HG02759 (cell line): ENCODE data around the gene ZNF277.
"Not testable (repeated sequence)": the region's sequence is repeated elsewhere in the genome, so short reads cannot be mapped to it uniquely, and the experiment has no call there.

Experiments
- ATAC-seq: cut with Tn5 transposase; IDR thresholded peaks from one replicate; pipeline ENCODE4 v1.9.1; 2021; ENCODE audit warnings: mild to moderate bottlenecking, moderate library complexity; ENCODE audit not compliant: unreplicated experiment

ZNF277 gene

GRCh38 chr7:112207765-112208164, 1.3 kb downstream of the ZNF277 start:
- ATAC-seq: no peak

- ATAC-seq: no peak
These were observed 4.9 kb downstream of the ZNF277 start for GRCh38 chr7:112211348-112211907.

- no peak for ATAC-seq
These were observed 6.1 kb downstream of the ZNF277 start for GRCh38 chr7:112212571-112212970.

- ATAC-seq: no peak
These were observed 7.2 kb downstream of the ZNF277 start for GRCh38 chr7:112213735-112214134.

- ATAC-seq: no peak
These were observed 7.8 kb downstream of the ZNF277 start for GRCh38 chr7:112214268-112214667.

DNA sequence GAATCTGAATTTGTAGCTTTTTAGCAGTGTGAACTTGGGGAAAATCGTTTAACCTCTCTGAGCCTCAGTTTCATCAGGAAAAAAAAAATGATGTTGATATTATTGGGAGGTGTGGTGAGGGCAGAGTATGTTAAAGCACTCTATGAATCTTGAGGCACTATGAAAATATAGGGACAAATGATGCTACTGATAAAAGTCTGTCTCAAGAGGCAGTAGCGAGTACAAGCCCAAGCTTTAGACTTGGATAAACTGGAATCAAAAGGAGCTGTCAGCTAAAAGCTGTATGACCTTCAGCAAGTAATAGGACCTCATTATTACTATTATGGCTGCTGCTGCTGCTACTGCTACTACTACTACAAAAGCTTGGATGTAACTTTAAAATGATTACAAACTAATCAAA, 8.4 kb downstream of the ZNF277 start:
- no peak for ATAC-seq

DNA sequence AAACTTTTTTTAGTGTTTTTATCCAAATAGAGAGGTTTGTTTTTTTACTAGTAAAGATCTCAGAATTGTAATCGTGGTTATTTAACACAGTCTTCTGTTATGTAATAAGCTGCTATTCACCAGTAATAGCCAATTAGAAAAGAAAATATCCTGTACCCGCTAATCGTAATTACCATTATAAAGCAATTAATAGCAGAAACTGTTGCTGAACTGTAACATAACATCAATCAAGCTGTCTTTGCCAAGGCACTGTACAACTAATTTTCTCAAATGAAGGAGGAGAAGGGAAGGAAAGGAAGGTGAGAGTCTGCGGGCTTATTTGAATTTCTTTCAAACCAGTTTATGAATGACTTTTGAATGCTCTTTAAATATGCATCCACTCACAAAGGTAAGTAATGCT, 9.3 kb downstream of the ZNF277 start:
- ATAC-seq: no peak

GRCh38 chr7:112220877-112221434, 14.5 kb downstream of the ZNF277 start:
- ATAC-seq: no peak

DNA sequence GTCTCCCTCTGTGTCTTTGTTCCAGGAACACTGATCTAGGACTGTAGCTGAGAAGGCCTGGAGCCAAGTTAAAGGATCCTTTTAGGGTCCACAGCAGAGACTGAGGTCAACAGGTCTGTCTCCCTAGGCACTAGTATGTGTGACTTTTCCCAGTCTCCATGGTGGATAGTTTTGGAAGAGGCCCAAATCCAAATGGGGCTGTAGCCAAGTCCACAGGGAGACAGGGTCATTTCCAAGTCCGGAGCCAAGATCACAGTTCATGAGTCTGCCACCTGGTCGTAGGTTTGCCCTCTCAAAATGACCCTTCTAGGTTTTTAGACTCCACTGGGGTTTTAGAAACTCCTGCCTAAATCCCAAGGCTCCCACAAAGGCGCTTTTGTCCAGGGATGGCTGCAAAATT, 16.8 kb downstream of the ZNF277 start:
- ATAC-seq: no peak

DNA sequence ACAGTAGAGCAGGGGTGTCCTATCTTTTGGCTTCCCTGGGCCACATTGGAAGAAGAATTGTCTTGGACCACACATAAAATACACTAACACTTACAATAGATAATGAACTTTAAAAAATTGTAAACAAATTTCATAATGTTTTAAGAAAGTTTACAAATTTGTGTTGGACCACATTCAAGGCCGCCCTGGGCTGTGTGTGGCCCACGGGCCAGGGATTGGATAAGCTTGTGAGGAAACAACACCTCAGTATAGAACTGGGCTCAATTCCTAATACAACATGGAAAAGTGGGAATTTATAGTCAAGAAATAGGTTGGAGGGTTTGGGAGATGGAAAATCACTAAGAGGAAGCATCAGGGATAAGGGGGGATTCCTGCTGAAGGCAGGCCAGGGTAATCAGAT, 17.7 kb downstream of the ZNF277 start:
- ATAC-seq: no peak

DNA sequence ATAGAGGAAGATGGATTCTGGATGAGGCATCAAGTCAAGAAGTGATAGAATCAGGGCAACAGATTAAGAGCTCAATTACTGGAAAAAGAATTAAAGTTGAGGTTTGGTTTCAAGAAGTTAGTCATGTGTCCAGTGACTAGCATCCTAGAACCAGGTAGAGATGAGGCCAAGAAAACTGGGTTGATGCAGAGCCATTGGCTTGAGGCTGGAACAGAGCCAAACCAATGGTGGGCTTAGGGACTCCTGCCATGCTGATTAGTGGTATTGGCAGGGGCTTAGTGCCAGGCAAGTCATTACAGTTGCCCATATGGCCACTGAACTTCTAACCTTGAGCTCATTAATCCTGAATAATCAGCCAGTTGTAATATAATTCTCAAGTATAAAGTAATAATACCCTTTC, 18.5 kb downstream of the ZNF277 start:
- no peak for ATAC-seq

DNA sequence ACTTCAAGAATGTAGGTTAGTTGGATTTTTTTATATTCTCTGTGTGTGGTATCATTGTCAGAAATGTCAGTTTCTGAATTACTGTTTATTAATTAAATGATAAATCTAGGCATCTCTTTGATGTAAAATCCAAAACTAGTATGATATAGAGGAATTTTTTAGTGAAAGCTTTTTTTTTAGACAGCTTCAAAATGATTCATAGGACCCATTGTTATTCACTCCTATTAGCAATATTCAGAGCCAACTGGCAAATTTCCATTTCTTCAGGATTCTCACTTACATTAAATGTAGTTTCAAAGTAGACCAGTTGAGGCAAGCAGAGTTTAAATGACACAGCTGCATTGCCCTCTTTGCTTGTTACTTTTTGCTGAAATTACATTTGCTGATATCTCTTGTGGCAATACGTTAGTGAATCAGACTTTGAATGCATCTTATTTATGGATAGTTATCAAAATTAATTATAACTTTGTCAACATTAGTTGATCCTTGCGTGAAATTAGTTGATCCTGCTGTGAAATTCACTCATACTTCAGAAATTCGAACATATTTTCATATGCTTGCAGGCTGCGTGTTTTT, 20.3 kb downstream of the ZNF277 start:
- no peak for ATAC-seq

DNA sequence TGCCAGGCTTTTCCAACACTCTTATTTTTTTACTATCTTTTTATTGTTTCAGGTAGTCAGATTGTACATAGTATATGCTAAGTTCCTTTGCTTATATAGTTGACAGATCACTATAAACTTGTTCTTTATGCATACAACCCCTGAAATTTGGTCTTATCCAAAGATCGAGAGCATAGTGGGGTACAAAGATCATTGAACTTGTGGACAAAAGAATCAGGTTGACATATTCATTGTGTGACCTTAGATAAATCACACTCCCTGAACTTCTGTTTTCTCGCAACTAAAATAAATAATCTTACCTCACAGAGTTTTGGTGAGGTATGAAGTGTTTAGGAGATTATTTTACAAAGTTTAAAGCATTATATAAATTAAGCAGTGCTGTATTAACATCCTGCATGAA, 22.1 kb downstream of the ZNF277 start:
- ATAC-seq: no peak

DNA sequence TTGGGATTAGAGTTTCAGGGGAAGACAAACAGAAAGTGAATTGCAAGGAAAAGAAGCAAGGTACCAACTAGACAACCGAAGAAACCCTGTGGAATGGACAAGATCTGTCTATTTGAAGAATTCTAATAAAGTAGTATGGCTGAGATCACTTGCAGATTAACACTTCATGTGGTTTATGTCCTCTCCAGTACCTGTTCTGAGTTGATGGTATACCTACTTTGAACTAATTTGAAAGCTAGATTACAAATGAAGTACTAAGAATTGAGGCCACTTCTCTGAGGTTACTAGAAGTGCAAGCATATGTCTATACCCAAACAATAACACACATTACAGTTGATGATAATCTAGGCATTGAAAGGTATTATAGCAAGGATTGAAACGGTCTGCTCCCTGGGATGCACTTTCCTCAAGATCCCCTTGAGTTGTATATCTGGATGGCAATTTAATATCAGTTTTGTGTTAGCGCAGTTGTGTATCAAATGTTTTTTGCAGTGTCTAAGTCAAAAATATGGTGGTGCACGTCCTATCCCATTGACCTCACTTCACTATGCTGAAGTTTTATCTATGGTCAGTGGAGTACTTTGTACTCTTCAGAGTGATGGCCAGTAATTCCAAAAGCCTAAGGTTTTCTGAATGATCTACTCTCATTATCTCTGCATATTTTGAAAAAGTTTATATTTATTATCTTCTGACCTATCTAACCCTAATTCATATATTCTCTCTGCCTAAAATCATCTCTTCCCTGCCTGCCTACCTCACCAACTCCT, 25.9 kb downstream of the ZNF277 start:
- no peak for ATAC-seq

DNA sequence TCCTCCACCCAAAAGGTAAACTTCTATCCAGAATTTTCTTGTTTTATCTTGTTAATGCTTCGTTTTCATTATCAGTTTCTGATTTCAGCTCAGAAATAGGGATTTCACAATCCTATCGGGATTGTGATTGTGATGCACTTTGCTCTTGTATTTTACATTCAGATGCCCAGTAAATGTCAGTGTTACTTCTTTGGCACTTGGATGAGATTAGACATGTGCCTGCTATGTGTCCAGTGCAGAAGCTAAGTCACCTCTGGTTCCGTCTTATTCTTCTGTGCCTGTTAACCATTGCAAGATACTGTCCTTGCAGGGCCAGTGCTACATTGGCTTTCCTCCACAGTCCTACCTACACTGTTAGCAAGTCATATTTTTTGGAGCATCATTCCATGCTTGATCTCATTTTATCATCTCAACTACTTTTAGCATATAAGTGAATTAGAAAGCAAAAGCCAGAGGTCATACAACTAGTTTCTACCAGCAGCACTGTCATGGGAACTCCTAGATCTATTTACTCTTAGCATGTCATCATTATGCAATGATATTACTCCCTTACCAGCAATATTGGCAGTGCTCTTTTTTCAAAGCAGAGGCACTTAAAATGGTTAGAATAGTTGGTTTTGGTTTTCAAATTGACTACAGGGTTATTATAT, 26.7 kb downstream of the ZNF277 start:
- ATAC-seq: no peak

- no peak for ATAC-seq
These were observed 27.7 kb downstream of the ZNF277 start for GRCh38 chr7:112234147-112234546.

DNA sequence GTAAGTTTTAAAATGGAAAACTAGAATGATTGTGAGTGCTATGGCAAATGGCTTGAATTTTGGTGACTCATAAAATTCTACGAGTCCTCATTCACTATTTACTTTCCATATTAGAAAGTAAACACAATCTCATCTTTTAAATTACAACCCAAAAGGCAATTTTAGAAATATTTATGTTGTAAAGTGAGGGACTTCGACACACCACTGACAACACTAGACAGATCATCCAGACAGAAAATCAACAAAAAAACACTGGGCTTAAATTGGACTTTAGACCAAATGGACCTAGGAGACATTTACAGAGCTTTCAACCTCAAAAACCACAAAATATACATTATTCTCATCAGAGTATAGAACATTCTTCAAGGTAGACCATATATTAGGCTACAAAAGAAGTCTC, 30.1 kb downstream of the ZNF277 start:
- ATAC-seq: no peak

DNA sequence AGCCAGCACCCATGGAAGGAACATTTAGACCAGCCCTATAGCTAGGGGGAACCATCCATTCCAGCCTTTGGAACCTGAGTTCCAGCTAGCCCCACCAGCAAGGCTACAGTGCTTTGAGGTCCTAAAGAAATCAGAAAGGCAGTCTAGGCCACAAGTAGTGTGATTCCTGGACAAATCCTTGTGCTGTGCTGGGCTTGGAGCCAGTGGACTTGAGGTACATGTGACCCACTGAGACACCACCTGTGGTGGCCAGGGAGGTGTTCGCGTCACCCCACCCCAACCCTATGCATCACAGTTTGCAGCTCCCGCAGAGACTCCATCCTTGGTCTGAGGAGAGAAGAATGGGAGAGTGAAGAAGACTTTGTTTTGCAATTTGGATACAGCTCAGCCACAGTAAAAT, 31.8 kb downstream of the ZNF277 start:
- no peak for ATAC-seq

DNA sequence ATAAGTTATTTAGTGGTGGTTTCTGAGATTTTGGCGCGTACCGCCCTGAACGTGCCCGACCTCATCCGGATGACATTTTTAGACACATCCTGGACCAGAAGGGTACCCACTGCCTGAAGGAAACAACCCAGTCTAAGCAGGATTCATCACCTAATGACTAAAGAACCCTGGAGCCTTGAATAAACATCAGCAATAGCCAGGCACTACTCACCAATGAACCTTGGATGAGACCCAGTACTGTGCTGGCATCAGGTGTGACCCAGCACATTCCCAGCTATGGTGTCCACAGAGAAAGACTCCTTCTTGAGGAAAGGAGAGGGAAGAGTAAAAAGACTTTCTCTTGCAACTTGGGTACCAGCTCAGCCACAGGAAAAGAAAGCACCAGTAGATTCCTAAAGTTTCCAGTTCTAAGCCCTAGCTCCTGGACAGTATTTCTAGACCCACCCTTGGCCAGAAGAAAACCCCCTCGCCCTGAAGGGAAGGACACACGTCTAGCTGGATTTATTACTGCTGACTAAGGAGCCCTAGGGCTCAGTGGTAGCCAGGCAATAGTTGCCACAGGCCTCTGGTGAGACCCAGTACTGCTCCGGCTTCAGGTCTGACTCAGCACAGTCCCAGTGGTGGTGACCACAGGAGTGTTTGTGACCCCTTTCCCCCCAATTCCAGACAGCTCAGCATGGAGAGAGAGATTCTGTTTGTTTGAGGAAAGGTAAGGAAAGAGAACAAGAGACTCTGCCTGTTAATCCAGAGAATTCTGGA, 32.5 kb downstream of the ZNF277 start:
- no peak for ATAC-seq

DNA sequence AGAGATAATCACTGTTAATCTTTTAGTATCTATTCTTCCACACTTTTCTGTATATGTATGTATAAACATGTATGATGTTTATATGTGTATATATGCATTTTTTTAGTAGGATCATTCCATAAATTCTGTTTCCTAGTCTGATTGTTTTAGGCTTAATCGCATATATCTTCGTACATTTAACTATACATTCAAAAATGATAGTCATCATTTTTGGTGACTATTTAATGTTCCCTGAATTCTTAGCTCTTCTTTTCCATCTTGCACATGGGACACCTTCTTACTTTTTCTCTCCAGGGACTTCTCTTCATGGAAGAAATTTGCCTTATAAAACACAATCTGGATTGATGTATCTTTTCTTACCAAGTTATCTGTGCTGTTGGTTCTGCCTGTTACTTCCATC, 42.1 kb downstream of the ZNF277 start:
- no peak for ATAC-seq

DNA sequence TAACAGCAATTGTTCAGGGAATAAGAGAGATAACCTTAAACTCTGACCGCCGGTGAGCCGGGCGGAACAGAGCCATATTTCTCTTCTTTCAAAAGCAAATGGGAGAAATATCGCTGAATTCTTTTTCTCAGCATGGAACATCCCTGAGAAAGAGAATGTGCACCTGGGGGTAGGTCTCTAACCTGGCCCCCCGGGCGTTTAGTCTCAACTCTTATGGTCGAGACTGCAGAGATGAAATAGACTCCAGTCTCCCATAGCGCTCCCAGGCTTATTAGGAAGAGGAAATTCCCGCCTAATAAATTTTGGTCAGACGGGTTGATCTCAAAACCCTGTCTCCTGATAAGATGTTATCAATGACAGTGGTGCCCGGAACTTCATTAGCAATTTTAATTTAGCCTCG, 43.5 kb downstream of the ZNF277 start:
- not testable (repeated sequence) for ATAC-seq
